Osteocyte (in vitro differentiated cells): ENCODE measurements around the gene HDAC9. TPM values are rescaled to one million over a fixed set of nuclear protein-coding genes. Genes with fewer than 3 reads are reported as not detected.
A peak's percentile ranks its signal among the peaks of the same experiment; 100 is the strongest.

Source experiments
- DNase-seq: peaks from one replicate; pipeline ENCODE4 v3.0.0; 2021; ENCODE audit warnings: mixed read lengths; ENCODE audit not compliant: unreplicated experiment; ENCODE audit errors: extremely low spot score
- H3K27ac Mint-ChIP-seq: one replicate; pipeline ENCODE4 v1.8.0; 2021; ENCODE audit warnings: mild to moderate bottlenecking, mixed read lengths; ENCODE audit not compliant: unreplicated experiment
- H3K27me3 Mint-ChIP-seq: one replicate; pipeline ENCODE4 v1.8.0; 2021; ENCODE audit warnings: mixed read lengths; ENCODE audit not compliant: unreplicated experiment
- H3K36me3 Mint-ChIP-seq: one replicate; pipeline ENCODE4 v1.8.0; 2021; ENCODE audit warnings: mixed read lengths; ENCODE audit not compliant: unreplicated experiment
- H3K4me1 Mint-ChIP-seq: one replicate; pipeline ENCODE4 v1.8.0; 2021; ENCODE audit warnings: mixed read lengths; ENCODE audit not compliant: unreplicated experiment
- H3K4me3 Mint-ChIP-seq: one replicate; pipeline ENCODE4 v1.8.0; 2021; ENCODE audit warnings: mild to moderate bottlenecking, moderate library complexity, mixed read lengths; ENCODE audit not compliant: unreplicated experiment
- H3K9me3 Mint-ChIP-seq: one replicate; pipeline ENCODE4 v1.8.0; 2021; ENCODE audit warnings: mixed read lengths; ENCODE audit not compliant: unreplicated experiment
- total RNA-seq: library from RNA; stranded (reverse); gene quantifications from 2 replicates; pipeline ENCODE4 v1.2.1, GENCODE V29; 2021
- TF ChIP-seq, protein P1 (sequence below): fragments of 200-600 bp; sonication (generic); IDR thresholded peaks from 2 replicates; pipeline ENCODE4 v1.5.0; 2021; ENCODE audit warnings: antibody characterized with exemption, mild to moderate bottlenecking, moderate library complexity

HDAC9 gene
- total RNA-seq, 1 donor from 2014 or later = 0.81 TPM

DNA sequence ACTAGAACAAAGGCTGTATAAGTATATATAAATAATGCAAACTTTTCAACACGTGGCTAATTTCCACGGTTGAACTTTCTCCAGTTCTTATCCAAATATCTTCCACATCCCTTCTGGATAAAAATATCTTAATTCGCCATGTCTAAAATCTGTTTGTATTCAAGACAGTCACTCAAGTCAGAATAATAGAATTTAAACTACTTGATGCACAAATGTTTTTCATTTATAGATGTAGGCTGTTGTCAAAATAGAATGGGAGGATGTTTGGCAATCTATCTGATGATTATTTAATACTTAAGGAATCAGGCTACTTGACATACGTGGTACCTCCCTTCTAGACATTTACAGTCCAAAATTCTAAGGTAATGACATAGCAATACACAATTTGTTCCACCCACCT, 417.6 kb downstream of the HDAC9 start:
- H3K4me1 Mint-ChIP-seq = no peaks in the 10 kb centered on the region
- no peaks in the 10 kb centered on the region for H3K36me3 Mint-ChIP-seq
- peaks cover 27% of the 10 kb centered on the region for H3K9me3 Mint-ChIP-seq
- no peaks in the 10 kb centered on the region for H3K27me3 Mint-ChIP-seq
- no peak overlapping the region for H3K4me3 Mint-ChIP-seq
- no peak for DNase-seq
- TF ChIP-seq, protein P1, sequence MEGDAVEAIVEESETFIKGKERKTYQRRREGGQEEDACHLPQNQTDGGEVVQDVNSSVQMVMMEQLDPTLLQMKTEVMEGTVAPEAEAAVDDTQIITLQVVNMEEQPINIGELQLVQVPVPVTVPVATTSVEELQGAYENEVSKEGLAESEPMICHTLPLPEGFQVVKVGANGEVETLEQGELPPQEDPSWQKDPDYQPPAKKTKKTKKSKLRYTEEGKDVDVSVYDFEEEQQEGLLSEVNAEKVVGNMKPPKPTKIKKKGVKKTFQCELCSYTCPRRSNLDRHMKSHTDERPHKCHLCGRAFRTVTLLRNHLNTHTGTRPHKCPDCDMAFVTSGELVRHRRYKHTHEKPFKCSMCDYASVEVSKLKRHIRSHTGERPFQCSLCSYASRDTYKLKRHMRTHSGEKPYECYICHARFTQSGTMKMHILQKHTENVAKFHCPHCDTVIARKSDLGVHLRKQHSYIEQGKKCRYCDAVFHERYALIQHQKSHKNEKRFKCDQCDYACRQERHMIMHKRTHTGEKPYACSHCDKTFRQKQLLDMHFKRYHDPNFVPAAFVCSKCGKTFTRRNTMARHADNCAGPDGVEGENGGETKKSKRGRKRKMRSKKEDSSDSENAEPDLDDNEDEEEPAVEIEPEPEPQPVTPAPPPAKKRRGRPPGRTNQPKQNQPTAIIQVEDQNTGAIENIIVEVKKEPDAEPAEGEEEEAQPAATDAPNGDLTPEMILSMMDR = no peak
- no peak overlapping the region for H3K27ac Mint-ChIP-seq

DNA sequence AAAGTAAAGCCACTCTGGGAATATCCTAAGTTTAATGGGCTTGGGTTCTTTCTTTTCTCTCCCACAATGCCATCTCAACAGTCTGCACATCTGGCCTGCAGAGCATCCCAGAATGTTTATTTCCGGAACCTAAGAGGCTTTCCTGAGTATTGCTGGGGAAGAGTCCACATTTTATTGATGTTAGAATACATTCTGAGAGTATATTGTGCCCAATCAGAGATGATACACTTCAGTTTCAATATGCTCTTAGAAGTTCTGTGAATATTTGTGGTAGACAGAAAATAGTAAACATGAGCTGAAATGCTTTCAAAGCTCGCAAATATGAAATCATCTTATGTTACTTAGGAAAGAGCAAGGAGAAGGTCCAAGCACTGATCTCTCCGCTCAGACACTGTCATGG, 421.3 kb downstream of the HDAC9 start:
- TF ChIP-seq, protein P1 = no peak
- Mint-ChIP-seq H3K9me3 (peaks cover 11% of the 10 kb centered on the region), H3K36me3 (peaks cover 3% of the 10 kb centered on the region), H3K27me3 (no peaks in the 10 kb centered on the region), H3K4me3 (no peak overlapping the region), H3K27ac (no peak overlapping the region), H3K4me1 (no peaks in the 10 kb centered on the region)
- DNase-seq = no peak

DNA sequence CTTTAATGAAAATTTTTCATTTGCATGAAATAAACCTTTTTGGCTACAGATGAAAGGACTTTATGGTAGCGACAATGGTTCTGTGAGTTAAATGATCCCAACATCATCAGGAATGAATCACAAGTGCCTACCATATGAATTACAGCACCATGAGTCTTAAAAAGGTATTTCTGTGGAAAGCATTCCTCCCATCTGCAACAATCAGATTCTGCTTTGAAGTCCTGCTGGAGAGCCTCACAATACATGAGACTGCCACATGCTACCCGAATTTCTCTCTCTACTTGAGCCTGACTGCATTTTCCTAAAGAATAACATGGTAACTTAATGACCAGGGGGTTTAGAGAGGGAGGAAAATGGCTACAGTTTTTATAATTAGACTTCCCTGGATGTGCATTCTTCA, 431.6 kb downstream of the HDAC9 start:
- TF ChIP-seq, protein P1 = no peak
- DNase-seq = no peak
- Mint-ChIP-seq H3K36me3 (no peaks in the 10 kb centered on the region), H3K27ac (no peak overlapping the region), H3K4me1 (no peaks in the 10 kb centered on the region), H3K9me3 (no peaks in the 10 kb centered on the region), H3K27me3 (no peaks in the 10 kb centered on the region), H3K4me3 (no peak overlapping the region)

DNA sequence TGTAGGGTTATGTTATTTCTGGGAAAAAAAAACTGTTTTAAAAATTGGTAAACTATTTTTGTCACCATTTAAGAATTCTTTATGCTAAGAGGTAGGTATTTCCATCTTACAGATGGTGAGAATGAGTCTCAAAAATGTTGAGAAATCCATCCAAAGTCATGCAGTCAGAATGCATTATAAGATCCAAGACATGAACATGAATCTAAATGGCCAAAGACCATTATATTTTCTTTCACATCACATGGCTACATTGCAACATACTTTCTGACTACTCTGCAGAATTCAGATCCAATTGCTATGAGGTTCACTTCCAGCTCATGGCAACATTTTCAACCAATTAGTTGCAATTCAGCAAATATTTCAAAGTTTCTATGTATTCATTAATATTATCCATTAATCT, 440.7 kb downstream of the HDAC9 start:
- H3K4me3 Mint-ChIP-seq = no peak overlapping the region
- H3K27me3 Mint-ChIP-seq = no peaks in the 10 kb centered on the region
- no peak for DNase-seq
- peaks cover 2% of the 10 kb centered on the region for H3K36me3 Mint-ChIP-seq
- H3K9me3 Mint-ChIP-seq = peaks cover 10% of the 10 kb centered on the region
- H3K4me1 Mint-ChIP-seq = peaks cover 22% of the 10 kb centered on the region
- H3K27ac Mint-ChIP-seq = no peak overlapping the region
- TF ChIP-seq, protein P1 = no peak

DNA sequence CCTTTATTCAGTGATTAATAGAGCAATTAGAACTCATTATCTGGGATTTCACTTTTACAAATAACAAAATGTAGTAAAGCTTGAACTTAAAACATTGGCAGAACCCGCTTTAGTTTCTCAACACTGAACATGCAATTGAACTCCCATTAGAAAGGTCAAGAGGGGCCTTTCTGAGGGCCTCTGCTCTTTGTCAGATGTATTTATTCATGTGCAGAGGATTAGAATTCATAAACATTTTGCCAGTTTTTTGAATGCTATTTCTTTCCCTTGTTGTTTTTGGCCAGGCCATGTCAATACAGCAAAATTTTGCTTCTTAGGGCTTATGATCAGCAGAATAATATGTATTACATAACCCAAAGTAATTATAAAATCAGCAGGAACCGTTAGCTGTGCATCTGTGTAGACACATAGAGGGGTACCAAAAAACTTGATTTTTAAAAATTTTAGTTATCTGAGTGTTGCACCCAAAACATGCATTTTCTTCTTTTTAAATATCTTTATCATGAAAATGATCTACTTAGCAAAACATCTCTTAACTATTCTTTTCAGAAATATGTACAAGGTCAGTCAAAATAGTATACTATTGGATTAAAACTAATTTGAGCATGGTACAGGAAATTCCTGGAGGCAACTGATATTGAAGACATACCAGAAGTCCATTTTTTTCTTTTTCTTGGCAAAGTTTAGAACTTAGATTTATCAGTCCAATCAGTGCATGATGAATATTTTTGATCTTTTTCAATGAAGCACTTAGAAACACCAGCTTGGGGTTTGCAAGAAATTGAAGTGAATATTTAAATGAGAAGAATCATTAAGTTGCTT, 444.4 kb downstream of the HDAC9 start:
- TF ChIP-seq, protein P1 = no peak
- H3K9me3 Mint-ChIP-seq = peaks cover 5% of the 10 kb centered on the region
- DNase-seq = no peak
- H3K4me1 Mint-ChIP-seq = peaks cover 26% of the 10 kb centered on the region
- no peaks in the 10 kb centered on the region for H3K27me3 Mint-ChIP-seq
- no peak overlapping the region for H3K4me3 Mint-ChIP-seq
- peak overlapping the region; percentile 37 for H3K27ac Mint-ChIP-seq
- H3K36me3 Mint-ChIP-seq = no peaks in the 10 kb centered on the region
